ENCODE measurements around the gene GNAO1. TPM values are rescaled to one million over a fixed set of nuclear protein-coding genes. Genes with fewer than 3 reads are reported as not detected.

Gene GNAO1
- total and polyA plus RNA-seq, 9 of the 15 experiments (the other 6 are each of a cell fraction or from before 2014, with no cell fraction given) = 0.07 to 0.42 (median 0.08) TPM; not detected in 5

GRCh38 chr16:56355221-56355620 lies 163.9 kb downstream of the GNAO1 start:
- ChIA-PET CTCF (ENCODE audit: low intra/inter-chr PET ratio) (no interaction called here), POLR2A (no interaction called here)
- Histone ChIP-seq H3K79me2 (ENCODE audit: control insufficient read depth, insufficient read depth, low read length) (no peaks in the 10 kb centered on the region), H3K27me3 (ENCODE audit: control insufficient read depth in 2 of 2, insufficient read depth in 2 of 2, low read length in 2 of 2) (peaks cover 7 to 26% of the 10 kb centered on the region in 2 experiments; a peak in 4 of 5 replicates), H4K20me1 (replicated peaks; ENCODE audit: control insufficient read depth, insufficient read depth, low read length) (peaks cover 12% of the 10 kb centered on the region), H3K4me1 (replicated peaks in 1 of 2; ENCODE audit: control insufficient read depth in 2 of 2, insufficient read depth in 2 of 2, low read length in 2 of 2) (peaks cover 11 to 33% of the 10 kb centered on the region in 2 experiments), H3K9ac (ENCODE audit: insufficient read depth in 1 of 2, low read depth in 2 of 2, low read length in 2 of 2) (peak overlapping the region in 1 of 2 experiments; percentile 16; a peak in 1 of 4 replicates), H3K4me3 (no peak overlapping the region), H2AFZ (ENCODE audit: low read depth, low read length) (no peak overlapping the region), H3K27ac (ENCODE audit: extremely low read depth, low read depth, low read length) (no peak overlapping the region), H3K9me1 (ENCODE audit: control insufficient read depth, insufficient read depth, low read length) (no peaks in the 10 kb centered on the region), H3K36me3 (ENCODE audit: control insufficient read depth, insufficient read depth, low read length) (peaks cover 2% of the 10 kb centered on the region; the same call in 1 of the 3 replicates), H3K9me3 (replicated peaks; ENCODE audit: control insufficient read depth, insufficient read depth, low read depth, low read length) (no peaks in the 10 kb centered on the region), H3K4me2 (ENCODE audit: insufficient read depth, low read length) (peak overlapping the region; percentile 45; the same call in 1 of the 2 replicates)
- FAIRE-seq (peak; percentile 40), ATAC-seq (no peak), DNase-seq (ENCODE audit: extremely low read depth in 1 of 4, low spot score in 3 of 4) (no peak)
- in situ Hi-C loops (cut with MboI) = no loop called here
- BruUV-seq (replicated peaks) = no TSS peak
- 75% methylated on average over 9 of the region's 9 CpGs for WGBS (ENCODE audit: insufficient coverage, low coverage, missing lambda C conversion rate)
- intact Hi-C loops (cut with micrococcal nuclease) = loop anchor here (10.0 kb wide), 1 partner anchor 160 kb away; no protein-coding TSS in a partner anchor
- TF ChIP-seq ZNF274 (IDR thresholded peaks at IDR 0.05; ENCODE audit: borderline replicate concordance, low read depth, low read length) (no peak), ID3 (CRISPR knock-in tag; IDR thresholded peaks at IDR 0.05) (no peak), ID3 (tag; IDR thresholded peaks at IDR 0.05) (no peak), ETS2 (tag; IDR thresholded peaks at IDR 0.05; ENCODE audit: borderline replicate concordance, poor library complexity, severe bottlenecking) (no peak), PTTG1 (tag; IDR thresholded peaks at IDR 0.05; ENCODE audit: low read depth) (no peak), CXXC5 (CRISPR knock-in tag; IDR thresholded peaks at IDR 0.05) (no peak), ZNF518B (CRISPR knock-in tag; IDR thresholded peaks at IDR 0.05) (no peak), SMARCA4 (IDR thresholded peaks at IDR 0.05) (no peak), NR2F6 (CRISPR knock-in tag; IDR thresholded peaks at IDR 0.05) (no peak), ZNF707 (CRISPR knock-in tag; conservative IDR thresholded peaks at IDR 0.05) (no peak), EGR1 (conservative IDR thresholded peaks at IDR 0.05) (no peak), TRIM24 (IDR thresholded peaks at IDR 0.05) (no peak)
- TF ChIP-seq, protein P1, sequence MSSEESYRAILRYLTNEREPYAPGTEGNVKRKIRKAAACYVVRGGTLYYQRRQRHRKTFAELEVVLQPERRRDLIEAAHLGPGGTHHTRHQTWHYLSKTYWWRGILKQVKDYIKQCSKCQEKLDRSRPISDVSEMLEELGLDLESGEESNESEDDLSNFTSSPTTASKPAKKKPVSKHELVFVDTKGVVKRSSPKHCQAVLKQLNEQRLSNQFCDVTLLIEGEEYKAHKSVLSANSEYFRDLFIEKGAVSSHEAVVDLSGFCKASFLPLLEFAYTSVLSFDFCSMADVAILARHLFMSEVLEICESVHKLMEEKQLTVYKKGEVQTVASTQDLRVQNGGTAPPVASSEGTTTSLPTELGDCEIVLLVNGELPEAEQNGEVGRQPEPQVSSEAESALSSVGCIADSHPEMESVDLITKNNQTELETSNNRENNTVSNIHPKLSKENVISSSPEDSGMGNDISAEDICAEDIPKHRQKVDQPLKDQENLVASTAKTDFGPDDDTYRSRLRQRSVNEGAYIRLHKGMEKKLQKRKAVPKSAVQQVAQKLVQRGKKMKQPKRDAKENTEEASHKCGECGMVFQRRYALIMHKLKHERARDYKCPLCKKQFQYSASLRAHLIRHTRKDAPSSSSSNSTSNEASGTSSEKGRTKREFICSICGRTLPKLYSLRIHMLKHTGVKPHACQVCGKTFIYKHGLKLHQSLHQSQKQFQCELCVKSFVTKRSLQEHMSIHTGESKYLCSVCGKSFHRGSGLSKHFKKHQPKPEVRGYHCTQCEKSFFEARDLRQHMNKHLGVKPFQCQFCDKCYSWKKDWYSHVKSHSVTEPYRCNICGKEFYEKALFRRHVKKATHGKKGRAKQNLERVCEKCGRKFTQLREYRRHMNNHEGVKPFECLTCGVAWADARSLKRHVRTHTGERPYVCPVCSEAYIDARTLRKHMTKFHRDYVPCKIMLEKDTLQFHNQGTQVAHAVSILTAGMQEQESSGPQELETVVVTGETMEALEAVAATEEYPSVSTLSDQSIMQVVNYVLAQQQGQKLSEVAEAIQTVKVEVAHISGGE (CRISPR knock-in tag; IDR thresholded peaks at IDR 0.05) = no peak
- TF ChIP-seq, protein P2, sequence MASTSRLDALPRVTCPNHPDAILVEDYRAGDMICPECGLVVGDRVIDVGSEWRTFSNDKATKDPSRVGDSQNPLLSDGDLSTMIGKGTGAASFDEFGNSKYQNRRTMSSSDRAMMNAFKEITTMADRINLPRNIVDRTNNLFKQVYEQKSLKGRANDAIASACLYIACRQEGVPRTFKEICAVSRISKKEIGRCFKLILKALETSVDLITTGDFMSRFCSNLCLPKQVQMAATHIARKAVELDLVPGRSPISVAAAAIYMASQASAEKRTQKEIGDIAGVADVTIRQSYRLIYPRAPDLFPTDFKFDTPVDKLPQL (IDR thresholded peaks at IDR 0.05; ENCODE audit: extremely low read depth, insufficient read length) = no peak
